BJ (cell line): Measurements from ENCODE around the gene EDEM2. TPM values are rescaled to one million over a fixed set of nuclear protein-coding genes. Genes with fewer than 3 reads are reported as not detected.
"Not testable (repeated sequence)": the region's sequence is repeated elsewhere in the genome, so short reads cannot be mapped to it uniquely, and the experiment has no call there.

Experiments used
- CTCF ChIA-PET: fragments of 350-600 bp; formaldehyde crosslinking; extraction: SDS; loops from one replicate; lab custom pipeline; 2021; ENCODE audit warnings: antibody characterized with exemption, inconsistent platforms; lab: Yijun Ruan, JAX
- POLR2A ChIA-PET: fragments of 300-600 bp; sonication (Branson Sonifier 250); formaldehyde crosslinking; extraction: SDS; loops from one replicate; lab custom pipeline; 2021; ENCODE audit warnings: antibody characterized with exemption; lab: Charles Lee
- DNase-seq: peaks from one replicate; pipeline ENCODE4 v3.0.0-alpha.2; 2011; ENCODE audit warnings: low read depth
- H3K27me3 ChIP-seq: 2 replicates; pipeline ENCODE4 v1.6.0; 2011; ENCODE audit warnings: low read length; ENCODE audit not compliant: control insufficient read depth, insufficient read depth
- H3K36me3 ChIP-seq: 2 replicates; pipeline ENCODE4 v1.5.1; 2011; ENCODE audit warnings: low read length; ENCODE audit not compliant: control insufficient read depth, insufficient read depth
- H3K4me3 ChIP-seq: 2 replicates; pipeline ENCODE4 v1.5.1; 2011; ENCODE audit warnings: low read depth, mild to moderate bottlenecking, control low read depth, low read length
- polyA plus RNA-seq: library from polyadenylated mRNA; depleted of rRNA; stranded (reverse); fragments of >200 nt; gene quantifications from 2 replicates; pipeline ENCODE4 v1.2.3, GENCODE V29; 2011
- TF ChIP-seq, protein P1 (sequence below): IDR thresholded peaks from 2 replicates; pipeline ENCODE4 v1.5.1; 2011; ENCODE audit warnings: low read depth, mild to moderate bottlenecking, control low read depth, inconsistent platforms, low read length, moderate library complexity; ENCODE audit not compliant: insufficient read depth

EDEM2 gene
- polyA plus RNA-seq, 1 experiment = 24.7 TPM

DNA sequence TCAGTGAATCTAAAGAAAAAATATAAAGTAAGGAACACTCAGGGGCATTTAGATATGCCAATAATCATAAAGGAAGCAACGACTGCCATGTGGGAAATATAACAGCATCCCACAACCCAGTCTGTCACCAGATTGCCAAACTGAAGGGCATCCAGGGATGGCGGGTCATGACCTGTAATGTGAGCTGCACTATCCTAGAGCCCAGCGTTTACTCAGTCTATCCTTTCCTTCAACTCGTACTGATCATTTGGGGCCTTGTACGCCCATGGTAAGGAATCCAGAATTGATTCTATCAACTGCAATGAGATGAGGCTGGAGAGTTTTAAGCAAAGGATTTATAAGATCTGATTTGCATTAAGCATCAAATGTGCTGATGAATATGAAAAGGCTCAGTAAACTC is 59.8 kb downstream of the EDEM2 start:
- TF ChIP-seq, protein P1, sequence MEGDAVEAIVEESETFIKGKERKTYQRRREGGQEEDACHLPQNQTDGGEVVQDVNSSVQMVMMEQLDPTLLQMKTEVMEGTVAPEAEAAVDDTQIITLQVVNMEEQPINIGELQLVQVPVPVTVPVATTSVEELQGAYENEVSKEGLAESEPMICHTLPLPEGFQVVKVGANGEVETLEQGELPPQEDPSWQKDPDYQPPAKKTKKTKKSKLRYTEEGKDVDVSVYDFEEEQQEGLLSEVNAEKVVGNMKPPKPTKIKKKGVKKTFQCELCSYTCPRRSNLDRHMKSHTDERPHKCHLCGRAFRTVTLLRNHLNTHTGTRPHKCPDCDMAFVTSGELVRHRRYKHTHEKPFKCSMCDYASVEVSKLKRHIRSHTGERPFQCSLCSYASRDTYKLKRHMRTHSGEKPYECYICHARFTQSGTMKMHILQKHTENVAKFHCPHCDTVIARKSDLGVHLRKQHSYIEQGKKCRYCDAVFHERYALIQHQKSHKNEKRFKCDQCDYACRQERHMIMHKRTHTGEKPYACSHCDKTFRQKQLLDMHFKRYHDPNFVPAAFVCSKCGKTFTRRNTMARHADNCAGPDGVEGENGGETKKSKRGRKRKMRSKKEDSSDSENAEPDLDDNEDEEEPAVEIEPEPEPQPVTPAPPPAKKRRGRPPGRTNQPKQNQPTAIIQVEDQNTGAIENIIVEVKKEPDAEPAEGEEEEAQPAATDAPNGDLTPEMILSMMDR = no peak
- H3K36me3 ChIP-seq = 0 out of 2 replicates have a peak, but pooled peaks cover 3% of the 10 kb centered on the region
- CTCF ChIA-PET = interaction anchor here (1.1 kb wide), 1 partner anchor 11 kb away, joined by 3 read pairs; no protein-coding TSS in a partner anchor
- POLR2A ChIA-PET = no interaction called here
- H3K27me3 ChIP-seq = no peaks in the 10 kb centered on the region
- no peak for DNase-seq
- H3K4me3 ChIP-seq = no peak overlapping the region

DNA sequence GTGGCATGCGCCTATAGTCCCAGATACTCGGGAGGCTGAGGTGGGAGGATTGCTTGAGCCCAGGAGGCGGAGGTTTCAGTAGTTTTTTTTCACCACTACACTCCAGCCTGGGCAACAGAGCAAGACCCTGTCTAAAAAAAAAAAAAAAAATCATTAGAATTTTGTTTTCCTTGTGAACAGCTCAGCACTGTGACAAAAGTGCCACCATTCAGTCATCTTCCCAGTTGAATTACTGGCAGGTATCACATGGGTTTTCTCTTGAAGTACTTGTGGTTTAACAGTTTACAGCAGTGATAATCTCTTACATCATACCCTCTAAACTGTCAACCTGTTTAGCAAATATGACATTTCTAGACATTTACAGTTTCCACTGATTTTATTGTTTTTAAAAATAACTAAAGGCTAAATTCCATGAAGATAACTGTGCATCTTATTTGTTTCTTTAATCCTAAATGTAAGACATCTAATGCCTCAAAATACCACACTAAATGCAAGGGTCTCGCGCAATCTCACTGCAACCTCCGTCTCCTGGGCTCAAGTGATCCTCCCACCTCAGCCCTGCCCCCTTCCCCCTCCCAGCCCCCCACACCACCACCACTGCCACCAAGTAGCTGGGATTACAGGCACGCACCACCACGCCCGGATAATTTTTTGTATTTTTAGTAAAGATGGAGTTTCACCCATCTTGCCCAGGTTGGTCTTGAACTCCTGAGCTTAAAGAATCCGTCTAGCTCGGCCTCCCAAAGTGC is 61.5 kb downstream of the EDEM2 start:
- TF ChIP-seq, protein P1 = no peak
- Histone ChIP-seq H3K36me3 (0 out of 2 replicates have a peak, but pooled peaks cover 3% of the 10 kb centered on the region), H3K27me3 (no peaks in the 10 kb centered on the region), H3K4me3 (no peak overlapping the region)
- no peak for DNase-seq
- ChIA-PET CTCF (interaction anchor here (0.7 to 1.1 kb wide), 2 partner anchors 75 to 212 kb away, joined by 3 to 6 read pairs; no protein-coding TSS in a partner anchor), POLR2A (no interaction called here)

GRCh38 chr20:35084998-35085397 is 62.1 kb downstream of the EDEM2 start:
- Histone ChIP-seq H3K36me3 (0 out of 2 replicates have a peak, but pooled peaks cover 3% of the 10 kb centered on the region), H3K27me3 (no peaks in the 10 kb centered on the region), H3K4me3 (no peak overlapping the region)
- DNase-seq = no peak
- TF ChIP-seq, protein P1 = no peak
- CTCF ChIA-PET = interaction anchor here (1.1 kb wide), 1 partner anchor 211 kb away, joined by 6 read pairs; no protein-coding TSS in a partner anchor
- POLR2A ChIA-PET = no interaction called here

- POLR2A ChIA-PET, H3K36me3 ChIP-seq, H3K27me3 ChIP-seq, H3K4me3 ChIP-seq, DNase-seq, CTCF ChIA-PET: not testable (repeated sequence)
These were observed 66.8 kb downstream of the EDEM2 start for GRCh38 chr20:35080348-35080642.

DNA sequence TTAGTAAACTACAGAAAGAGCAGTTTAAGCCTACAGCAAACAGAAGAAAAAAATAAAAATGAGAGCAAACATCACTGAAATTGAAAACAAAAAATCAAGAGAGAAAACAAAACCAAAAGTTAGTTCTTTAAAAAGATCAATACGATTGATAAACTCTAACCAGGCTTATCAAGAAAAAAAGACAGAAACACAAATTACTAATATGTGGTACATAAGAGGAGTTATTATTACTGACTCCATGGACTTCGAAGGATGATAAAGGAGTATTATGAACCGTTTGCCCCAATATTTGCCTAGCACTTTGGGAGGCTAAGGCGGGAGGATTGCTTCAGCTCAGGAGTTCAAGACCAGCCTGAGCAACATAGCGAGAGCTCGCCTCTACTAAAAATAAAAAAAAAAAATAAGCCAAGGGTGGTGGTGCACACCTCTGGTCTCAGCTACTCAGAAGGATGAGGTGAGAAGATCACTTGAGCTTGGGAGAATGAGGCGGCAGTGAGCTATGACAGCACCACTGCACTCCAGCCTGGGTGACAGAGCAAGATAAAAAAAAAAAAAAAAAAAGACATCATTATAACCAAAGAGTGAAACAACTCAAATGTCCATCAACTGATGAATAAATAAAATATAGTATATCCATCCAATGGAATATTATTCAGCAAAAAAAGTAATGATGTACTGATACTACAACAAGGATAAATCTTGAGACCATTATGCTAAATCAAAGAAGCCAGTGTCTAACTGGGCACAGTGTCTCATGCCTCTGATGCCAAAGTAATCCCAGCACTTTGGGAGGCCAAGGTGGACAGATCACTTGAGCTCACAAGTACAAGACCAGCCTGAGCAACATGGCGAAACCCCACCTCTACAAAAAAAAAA is 67.4 kb downstream of the EDEM2 start:
- no peak for DNase-seq
- Histone ChIP-seq H3K4me3 (no peak overlapping the region), H3K36me3 (peaks cover 6% of the 10 kb centered on the region; the same call in 1 of the 2 replicates), H3K27me3 (no peaks in the 10 kb centered on the region)
- ChIA-PET CTCF (no interaction called here), POLR2A (no interaction called here)
- TF ChIP-seq, protein P1 = no peak
